ENCODE measurements around the gene FAM78B.

FAM78B gene

DNA sequence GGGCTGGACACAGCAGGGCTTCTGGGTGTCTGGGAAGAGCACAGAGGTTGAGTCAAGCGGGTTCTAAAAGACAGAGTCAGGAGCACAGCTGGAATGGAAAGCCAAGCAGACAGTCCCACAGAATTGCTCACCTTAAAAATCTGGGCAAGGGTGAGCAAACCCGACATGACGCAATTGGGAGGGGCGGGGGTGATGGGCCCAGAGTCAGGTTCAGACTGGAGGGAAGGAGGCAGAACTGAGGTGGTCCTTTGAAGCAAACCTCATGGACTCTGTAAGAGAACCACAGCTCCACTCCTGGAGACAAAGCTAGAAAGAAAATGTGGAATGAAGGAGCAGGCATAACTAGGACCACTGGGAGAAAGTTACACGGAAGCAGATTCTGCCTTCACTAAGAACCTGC, 49.0 kb downstream of the FAM78B start:
- no peak for DNase-seq (ENCODE audit: extremely low read depth, low read depth)
- TF ChIP-seq, protein P1, sequence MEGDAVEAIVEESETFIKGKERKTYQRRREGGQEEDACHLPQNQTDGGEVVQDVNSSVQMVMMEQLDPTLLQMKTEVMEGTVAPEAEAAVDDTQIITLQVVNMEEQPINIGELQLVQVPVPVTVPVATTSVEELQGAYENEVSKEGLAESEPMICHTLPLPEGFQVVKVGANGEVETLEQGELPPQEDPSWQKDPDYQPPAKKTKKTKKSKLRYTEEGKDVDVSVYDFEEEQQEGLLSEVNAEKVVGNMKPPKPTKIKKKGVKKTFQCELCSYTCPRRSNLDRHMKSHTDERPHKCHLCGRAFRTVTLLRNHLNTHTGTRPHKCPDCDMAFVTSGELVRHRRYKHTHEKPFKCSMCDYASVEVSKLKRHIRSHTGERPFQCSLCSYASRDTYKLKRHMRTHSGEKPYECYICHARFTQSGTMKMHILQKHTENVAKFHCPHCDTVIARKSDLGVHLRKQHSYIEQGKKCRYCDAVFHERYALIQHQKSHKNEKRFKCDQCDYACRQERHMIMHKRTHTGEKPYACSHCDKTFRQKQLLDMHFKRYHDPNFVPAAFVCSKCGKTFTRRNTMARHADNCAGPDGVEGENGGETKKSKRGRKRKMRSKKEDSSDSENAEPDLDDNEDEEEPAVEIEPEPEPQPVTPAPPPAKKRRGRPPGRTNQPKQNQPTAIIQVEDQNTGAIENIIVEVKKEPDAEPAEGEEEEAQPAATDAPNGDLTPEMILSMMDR (IDR thresholded peaks at IDR 0.05; ENCODE audit: low read depth, low read length, missing control alignments) = no peak
- H3K4me3 ChIP-seq (replicated peaks; ENCODE audit: low read depth, low read length) = no peak overlapping the region

DNA sequence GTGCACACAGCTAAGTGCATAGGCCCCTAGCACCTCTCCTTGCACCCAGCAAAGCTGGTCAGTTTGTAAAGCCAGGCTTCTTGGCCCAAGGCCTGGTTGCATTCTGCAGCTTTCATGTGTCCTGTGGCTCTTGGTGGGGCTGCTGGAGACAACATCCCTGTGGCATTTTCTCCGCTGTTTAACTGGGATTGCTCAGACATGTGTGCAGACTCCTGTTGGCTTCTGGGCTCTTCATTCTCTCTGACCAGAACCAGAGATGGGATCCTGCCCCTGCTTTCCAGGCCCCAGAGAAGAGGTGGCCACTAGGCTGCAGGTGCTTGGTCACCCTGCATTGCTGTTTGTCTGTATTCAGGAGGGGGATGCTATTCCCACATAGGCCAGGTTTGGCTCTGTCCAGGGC, 50.8 kb downstream of the FAM78B start:
- TF ChIP-seq, protein P1 (IDR thresholded peaks at IDR 0.05; ENCODE audit: low read depth, low read length, missing control alignments) = no peak
- DNase-seq (ENCODE audit: extremely low read depth, low read depth) = no peak
- H3K4me3 ChIP-seq (replicated peaks; ENCODE audit: low read depth, low read length) = no peak overlapping the region

DNA sequence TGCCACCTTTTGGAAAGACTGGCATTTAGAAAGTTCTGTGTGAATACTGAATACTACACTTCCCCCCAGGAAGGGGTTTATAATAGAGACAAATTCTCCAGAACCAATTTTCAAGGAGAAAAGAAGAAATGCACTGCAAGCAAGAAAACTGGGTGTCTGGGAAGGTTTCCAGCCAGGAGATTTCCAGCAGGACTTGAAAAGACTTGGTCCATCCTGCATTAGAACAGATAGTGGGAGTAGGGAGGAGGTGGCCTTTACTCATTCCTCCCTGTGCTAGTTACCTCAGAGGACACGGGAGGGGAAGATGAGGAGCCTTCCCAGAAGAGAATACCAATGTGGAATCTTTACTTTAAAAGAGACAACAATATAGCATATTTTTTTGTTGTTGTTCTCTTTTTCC, 52.4 kb downstream of the FAM78B start:
- no peak overlapping the region for H3K4me3 ChIP-seq (replicated peaks; ENCODE audit: low read depth, low read length)
- TF ChIP-seq, protein P1 (IDR thresholded peaks at IDR 0.05; ENCODE audit: low read depth, low read length, missing control alignments) = no peak
- no peak for DNase-seq (ENCODE audit: extremely low read depth, low read depth)

DNA sequence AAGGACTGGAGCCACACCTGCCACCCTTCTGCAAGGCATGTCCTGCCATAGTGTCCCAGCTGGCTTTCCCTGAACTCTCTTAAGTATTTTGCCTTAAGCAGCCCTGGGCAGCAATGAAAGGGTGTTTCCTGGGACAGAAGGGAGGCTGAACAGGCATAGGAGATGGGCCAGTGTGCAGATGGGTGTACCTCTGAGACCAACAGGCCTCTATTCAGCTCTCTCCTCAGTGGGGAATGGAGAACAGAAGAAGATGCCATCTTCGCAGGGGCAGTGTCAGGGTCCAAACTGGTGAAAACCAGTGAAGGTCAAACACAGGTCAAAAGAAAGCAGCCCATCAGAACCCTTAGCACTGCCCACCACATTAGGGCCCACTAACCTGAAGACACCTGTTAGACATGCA, 53.2 kb downstream of the FAM78B start:
- TF ChIP-seq, protein P1 (IDR thresholded peaks at IDR 0.05; ENCODE audit: low read depth, low read length, missing control alignments) = no peak
- no peak overlapping the region for H3K4me3 ChIP-seq (replicated peaks; ENCODE audit: low read depth, low read length)
- DNase-seq (ENCODE audit: extremely low read depth, low read depth) = no peak

DNA sequence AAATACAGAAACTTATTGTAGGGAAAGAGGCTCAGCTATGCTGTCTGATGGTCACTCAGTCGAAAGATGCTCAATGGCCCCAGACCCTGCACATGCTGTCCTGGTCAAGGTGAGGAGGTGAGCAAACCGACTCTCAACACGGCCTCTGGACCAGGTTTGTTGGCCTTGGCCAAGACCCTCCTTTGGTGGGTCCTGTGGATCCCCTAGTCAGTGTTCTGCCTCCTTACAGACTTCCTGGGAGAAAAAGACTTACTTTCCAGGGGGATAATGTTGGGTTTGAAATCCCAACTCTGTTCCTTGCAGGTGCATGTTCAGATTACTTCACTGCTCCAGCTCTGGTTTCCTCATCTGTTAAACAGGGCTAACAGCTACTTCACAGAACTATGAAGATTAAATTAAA, 53.8 kb downstream of the FAM78B start:
- no peak overlapping the region for H3K4me3 ChIP-seq (replicated peaks; ENCODE audit: low read depth, low read length)
- no peak for DNase-seq (ENCODE audit: extremely low read depth, low read depth)
- TF ChIP-seq, protein P1 (IDR thresholded peaks at IDR 0.05; ENCODE audit: low read depth, low read length, missing control alignments) = no peak

DNA sequence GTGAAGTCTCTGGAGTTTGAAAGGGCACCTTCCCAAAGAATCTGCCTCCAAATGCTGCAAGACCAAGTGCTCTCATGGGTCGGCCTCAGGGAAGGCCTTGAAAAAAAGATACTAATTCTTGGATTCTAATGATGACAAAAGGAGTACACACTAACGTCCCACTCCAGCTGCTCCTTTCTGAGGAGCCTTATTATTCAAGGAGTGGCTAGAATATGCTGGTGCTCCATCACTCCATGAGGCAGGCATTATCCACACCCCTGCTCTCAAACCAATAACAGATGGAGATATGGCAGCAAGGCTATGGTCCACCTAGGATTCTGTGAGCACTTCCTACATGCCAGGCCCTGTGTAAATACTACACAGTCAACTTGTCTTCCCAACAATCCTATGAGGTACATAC, 54.4 kb downstream of the FAM78B start:
- TF ChIP-seq, protein P1 (IDR thresholded peaks at IDR 0.05; ENCODE audit: low read depth, low read length, missing control alignments) = no peak
- H3K4me3 ChIP-seq (replicated peaks; ENCODE audit: low read depth, low read length) = no peak overlapping the region
- no peak for DNase-seq (ENCODE audit: extremely low read depth, low read depth)

DNA sequence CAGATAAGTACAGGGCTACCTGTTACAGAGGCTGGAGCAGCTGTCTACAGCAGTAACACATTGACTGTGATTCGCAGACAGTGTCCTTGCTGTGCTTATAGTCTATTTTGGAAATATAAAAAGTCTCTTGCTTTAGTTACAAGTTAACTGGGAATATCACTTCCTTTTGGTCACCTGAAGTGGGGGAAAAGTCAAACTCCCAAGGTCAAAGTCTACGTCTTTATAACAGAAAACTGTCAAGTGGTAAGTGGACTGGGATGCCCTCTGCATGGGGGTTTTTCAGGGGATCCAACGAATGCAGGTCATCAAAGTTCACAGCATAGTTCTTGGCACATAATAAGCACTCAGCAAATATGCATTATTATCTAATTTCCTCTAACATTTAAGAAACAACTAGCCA, 55.4 kb downstream of the FAM78B start:
- TF ChIP-seq, protein P1 (IDR thresholded peaks at IDR 0.05; ENCODE audit: low read depth, low read length, missing control alignments) = no peak
- no peak overlapping the region for H3K4me3 ChIP-seq (replicated peaks; ENCODE audit: low read depth, low read length)
- DNase-seq (ENCODE audit: extremely low read depth, low read depth) = no peak
